Thyroid gland (tissue), 4 donors: ENCODE measurements around the gene CCDC68. TPM values are rescaled to one million over a fixed set of nuclear protein-coding genes. Genes with fewer than 3 reads are reported as not detected.

Source experiments
- DNase-seq, 2 donors: peaks; one replicate each; pipeline ENCODE4 v3.0.0-alpha.2; 2019
- H3K27ac ChIP-seq, 3 donors: fragments of 200-600 bp; sonication (generic); 1 replicate in 2 of 3; 2 replicates in 1 of 3; pipeline ENCODE4 v1.5.1; 2016 to 2019; ENCODE audit warnings: mild to moderate bottlenecking in 1 of 3, moderate library complexity in 1 of 3
- H3K27me3 ChIP-seq: fragments of 200-600 bp; sonication (generic); one replicate; pipeline ENCODE4 v1.5.1; 2019
- H3K36me3 ChIP-seq, 2 donors: fragments of 200-600 bp; sonication (generic); one replicate each; pipeline ENCODE4 v1.5.1; 2016 to 2019
- H3K4me1 ChIP-seq, 2 donors: fragments of 200-600 bp; sonication (generic); one replicate each; pipeline ENCODE4 v1.5.1; 2017 to 2019
- H3K4me3 ChIP-seq, 3 donors: fragments of 200-600 bp; sonication (generic); replicated peaks in 1 of 3; 1 replicate in 2 of 3; 2 replicates in 1 of 3; pipeline ENCODE4 v1.5.1; 2016; ENCODE audit warnings: mild to moderate bottlenecking in 1 of 3
- H3K9me3 ChIP-seq: fragments of 200-600 bp; sonication (generic); one replicate; pipeline ENCODE4 v1.5.1; 2017
- POLR2A ChIP-seq, 2 donors: fragments of 450-650 bp; IDR thresholded peaks; one replicate each; pipeline ENCODE4 v1.6.1; 2017; ENCODE audit warnings: antibody characterized with exemption in 2 of 2, mild to moderate bottlenecking in 2 of 2, moderate library complexity in 1 of 2
- WGBS, 2 donors: methylation state at CpG; one replicate each; pipeline ENCODE4 v1.1.5; 2017; 5-methylcytosine and 5-hydroxymethylcytosine counted together
- intact Hi-C: fragments of 100-400 bp; cut with DNase I; formaldehyde crosslinking; loops from one replicate; pipeline ENCODE4 v1.15.1; 2023
- total RNA-seq, 4 donors: library from RNA; depleted of rRNA; stranded (reverse); fragments of >200 nt; gene quantifications; one replicate each; pipeline ENCODE4 v1.2.3, GENCODE V29; 2016
- TF ChIP-seq, protein P1 (sequence below), 6 experiments: fragments of 200-600 bp in 3 of 6; fragments of 450-650 bp in 3 of 6; sonication (generic) in 3 of 6; IDR thresholded peaks; one replicate each; pipeline ENCODE4 v1.5.1; 2016 to 2019; ENCODE audit warnings: antibody characterized with exemption in 6 of 6, mild to moderate bottlenecking in 2 of 6, inconsistent platforms in 1 of 6, moderate library complexity in 1 of 6

The CCDC68 gene
- total RNA-seq, 4 donors from 2014 or later, result 1.4 to 16.2 (median 3.4) TPM

DNA sequence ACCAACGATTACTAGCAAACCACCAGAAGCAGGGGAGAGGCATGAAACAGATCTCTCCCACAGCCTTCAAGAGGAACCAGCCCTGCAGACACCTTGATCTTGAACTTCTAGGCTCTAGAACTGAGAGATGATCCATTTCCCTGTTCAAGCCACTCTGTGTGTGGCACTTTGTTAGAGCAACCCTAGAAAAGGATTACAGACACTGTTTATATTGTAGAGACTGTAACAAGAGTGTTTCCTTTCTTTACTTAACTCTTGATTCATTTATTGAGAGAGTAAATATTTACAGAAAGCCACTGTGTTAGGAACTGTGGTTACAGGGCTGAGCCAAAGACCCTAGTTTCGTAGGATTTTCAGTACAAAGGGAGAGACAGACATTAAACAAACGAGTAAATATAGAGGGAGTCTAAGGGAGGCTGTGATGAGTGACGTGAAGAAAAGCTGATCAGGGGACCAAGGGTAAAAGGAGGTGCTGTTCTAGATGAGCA, 10.9 kb downstream of the CCDC68 start:
- Histone ChIP-seq H3K27me3 (no peaks in the 10 kb centered on the region), H3K4me1 (peaks cover 0 to 5% of the 10 kb centered on the region in 2 donors), H3K27ac (no peak overlapping the region), H3K4me3 (no peak overlapping the region), H3K36me3 (no peaks in the 10 kb centered on the region), H3K9me3 (no peaks in the 10 kb centered on the region)
- intact Hi-C loops, result no loop called here
- no peak for DNase-seq
- 76 to 84% methylated on average over 4 of the region's 4 CpGs for WGBS, 2 donors
- TF ChIP-seq, protein P1, sequence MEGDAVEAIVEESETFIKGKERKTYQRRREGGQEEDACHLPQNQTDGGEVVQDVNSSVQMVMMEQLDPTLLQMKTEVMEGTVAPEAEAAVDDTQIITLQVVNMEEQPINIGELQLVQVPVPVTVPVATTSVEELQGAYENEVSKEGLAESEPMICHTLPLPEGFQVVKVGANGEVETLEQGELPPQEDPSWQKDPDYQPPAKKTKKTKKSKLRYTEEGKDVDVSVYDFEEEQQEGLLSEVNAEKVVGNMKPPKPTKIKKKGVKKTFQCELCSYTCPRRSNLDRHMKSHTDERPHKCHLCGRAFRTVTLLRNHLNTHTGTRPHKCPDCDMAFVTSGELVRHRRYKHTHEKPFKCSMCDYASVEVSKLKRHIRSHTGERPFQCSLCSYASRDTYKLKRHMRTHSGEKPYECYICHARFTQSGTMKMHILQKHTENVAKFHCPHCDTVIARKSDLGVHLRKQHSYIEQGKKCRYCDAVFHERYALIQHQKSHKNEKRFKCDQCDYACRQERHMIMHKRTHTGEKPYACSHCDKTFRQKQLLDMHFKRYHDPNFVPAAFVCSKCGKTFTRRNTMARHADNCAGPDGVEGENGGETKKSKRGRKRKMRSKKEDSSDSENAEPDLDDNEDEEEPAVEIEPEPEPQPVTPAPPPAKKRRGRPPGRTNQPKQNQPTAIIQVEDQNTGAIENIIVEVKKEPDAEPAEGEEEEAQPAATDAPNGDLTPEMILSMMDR (IDR thresholded peaks at IDR 0.05), result no peak
- no peak for TF ChIP-seq POLR2A (IDR thresholded peaks at IDR 0.05)

DNA sequence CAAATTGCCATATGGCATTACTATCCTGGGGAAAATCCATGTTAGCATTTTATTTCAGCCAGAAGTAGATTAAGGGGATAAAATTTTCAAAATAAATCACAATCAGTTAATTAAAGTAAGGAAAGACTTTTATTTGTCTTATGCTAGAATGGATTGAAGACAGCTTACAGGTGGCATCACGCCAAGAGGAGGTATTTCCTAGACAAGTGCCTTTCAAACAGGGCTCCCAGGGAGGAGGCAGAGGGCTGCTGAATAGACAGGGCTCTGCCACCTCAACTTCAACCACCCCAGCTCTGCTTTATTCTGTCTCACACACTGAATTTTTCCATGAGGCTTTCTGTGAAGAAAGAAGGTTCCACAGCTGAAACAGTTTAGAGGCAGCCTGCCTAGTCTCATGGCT, 12.2 kb downstream of the CCDC68 start:
- Histone ChIP-seq H3K27me3 (no peaks in the 10 kb centered on the region), H3K4me3 (no peak overlapping the region), H3K9me3 (no peaks in the 10 kb centered on the region), H3K4me1 (peaks cover 0 to 5% of the 10 kb centered on the region in 2 donors), H3K27ac (no peak overlapping the region), H3K36me3 (no peaks in the 10 kb centered on the region)
- no peak for TF ChIP-seq POLR2A (IDR thresholded peaks at IDR 0.05)
- TF ChIP-seq, protein P1 (IDR thresholded peaks at IDR 0.05), result no peak
- intact Hi-C loops, result no loop called here
- peak; percentile 48 for DNase-seq
- WGBS, 2 donors, result 26 to 29% methylated on average over 1 of the region's 1 CpG

- H3K36me3 ChIP-seq, result no peaks in the 10 kb centered on the region
- H3K27ac ChIP-seq, result no peak overlapping the region
- H3K9me3 ChIP-seq, result no peaks in the 10 kb centered on the region
- H3K27me3 ChIP-seq, result no peaks in the 10 kb centered on the region
- intact Hi-C loops, result no loop called here
- DNase-seq, result no peak
- H3K4me3 ChIP-seq, result no peak overlapping the region
- TF ChIP-seq, protein P1 (IDR thresholded peaks at IDR 0.05), result no peak
- no peak for TF ChIP-seq POLR2A (IDR thresholded peaks at IDR 0.05)
- 41 to 47% methylated on average over 7 of the region's 7 CpGs for WGBS, 2 donors
- H3K4me1 ChIP-seq, result peaks cover 0 to 5% of the 10 kb centered on the region in 2 donors
These were observed 13.1 kb downstream of the CCDC68 start for GRCh38 chr18:54946149-54946581.

DNA sequence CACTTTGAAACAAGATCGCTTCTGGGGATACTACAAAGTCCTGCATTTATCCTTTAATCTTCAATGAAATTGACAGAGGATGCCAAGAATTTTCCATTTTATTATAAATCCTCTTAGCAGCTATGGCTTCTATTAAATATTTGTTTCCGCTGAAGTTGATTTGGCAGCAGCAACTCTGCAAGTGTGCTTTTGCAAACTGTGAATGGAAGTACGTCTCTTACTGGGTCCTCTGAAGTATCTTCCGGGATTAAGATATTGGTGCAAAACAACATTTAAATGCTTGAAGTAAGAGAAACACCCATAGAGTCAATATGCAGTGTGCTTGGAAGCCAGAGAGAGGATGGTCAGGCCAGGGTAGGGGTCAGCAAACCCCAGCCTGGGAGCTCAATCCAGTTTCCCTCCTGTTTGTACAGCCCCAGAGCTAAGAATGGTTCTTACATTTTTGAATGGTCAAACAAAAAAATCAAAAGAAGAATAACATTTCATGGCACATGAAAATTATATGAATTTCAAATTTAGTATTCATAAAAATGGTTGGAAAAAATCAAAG, 13.6 kb downstream of the CCDC68 start:
- intact Hi-C loops, result no loop called here
- no peak for DNase-seq

DNA sequence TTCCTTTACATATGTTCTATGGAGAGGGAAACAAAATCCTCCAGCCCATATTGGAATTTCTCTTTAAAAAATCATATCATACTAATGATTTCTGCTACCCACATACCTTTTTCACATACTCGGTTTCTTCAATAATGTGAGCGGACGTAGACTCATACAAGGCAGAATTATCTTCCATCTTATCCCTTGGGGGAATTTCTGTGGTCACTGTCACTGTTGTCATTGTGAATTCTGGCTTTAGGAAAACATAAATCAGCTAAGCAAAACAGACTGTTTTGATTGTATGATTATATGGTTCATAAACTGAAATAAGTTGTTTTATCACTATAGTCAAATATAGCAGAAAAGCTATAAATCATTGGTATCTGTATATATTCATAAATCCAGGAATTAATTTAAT, 16.7 kb downstream of the CCDC68 start:
- H3K27ac ChIP-seq, result no peak overlapping the region
- peaks cover 0 to 5% of the 10 kb centered on the region in 2 donors for H3K4me1 ChIP-seq
- no peak overlapping the region for H3K4me3 ChIP-seq
- no peaks in the 10 kb centered on the region for H3K36me3 ChIP-seq
- no peak for TF ChIP-seq POLR2A (IDR thresholded peaks at IDR 0.05)
- TF ChIP-seq, protein P1 (IDR thresholded peaks at IDR 0.05), result no peak
- H3K9me3 ChIP-seq, result no peaks in the 10 kb centered on the region
- 86 to 95% methylated on average over 3 of the region's 3 CpGs for WGBS, 2 donors
- no peaks in the 10 kb centered on the region for H3K27me3 ChIP-seq
- DNase-seq, result no peak
- intact Hi-C loops, result no loop called here

More for the DNA sequence above, 13.6 kb downstream of the CCDC68 start:
- Histone ChIP-seq H3K27ac (no peak overlapping the region), H3K27me3 (no peaks in the 10 kb centered on the region), H3K9me3 (no peaks in the 10 kb centered on the region), H3K4me3 (no peak overlapping the region), H3K36me3 (no peaks in the 10 kb centered on the region), H3K4me1 (peaks cover 0 to 5% of the 10 kb centered on the region in 2 donors)
- no peak for TF ChIP-seq POLR2A (IDR thresholded peaks at IDR 0.05)
- TF ChIP-seq, protein P1 (IDR thresholded peaks at IDR 0.05), result no peak
- WGBS, 2 donors, result 71 to 74% methylated on average over 4 of the region's 4 CpGs
